GM13976 (cell line): ENCODE results near the gene MAN2A1.

Source experiments
- DNase-seq: peaks from one replicate; pipeline ENCODE4 v3.0.0; 2012; ENCODE audit warnings: low spot score
- in situ Hi-C: fragments of 300-500 bp; cut with MboI; formaldehyde crosslinking; loops from one replicate; pipeline ENCODE4 v1.12.0; 2022; ENCODE audit warnings: low sequenced_read_pairs, mixed read lengths, inconsistent platforms; ENCODE audit not compliant: unreplicated experiment
- TF ChIP-seq, protein P1 (sequence below): IDR thresholded peaks from 2 replicates; pipeline ENCODE4 v1.5.1; 2012; ENCODE audit warnings: borderline replicate concordance, mild to moderate bottlenecking; ENCODE audit not compliant: insufficient read depth; ENCODE audit errors: extremely low read depth, missing control alignments, control extremely low read depth

The MAN2A1 gene

DNA sequence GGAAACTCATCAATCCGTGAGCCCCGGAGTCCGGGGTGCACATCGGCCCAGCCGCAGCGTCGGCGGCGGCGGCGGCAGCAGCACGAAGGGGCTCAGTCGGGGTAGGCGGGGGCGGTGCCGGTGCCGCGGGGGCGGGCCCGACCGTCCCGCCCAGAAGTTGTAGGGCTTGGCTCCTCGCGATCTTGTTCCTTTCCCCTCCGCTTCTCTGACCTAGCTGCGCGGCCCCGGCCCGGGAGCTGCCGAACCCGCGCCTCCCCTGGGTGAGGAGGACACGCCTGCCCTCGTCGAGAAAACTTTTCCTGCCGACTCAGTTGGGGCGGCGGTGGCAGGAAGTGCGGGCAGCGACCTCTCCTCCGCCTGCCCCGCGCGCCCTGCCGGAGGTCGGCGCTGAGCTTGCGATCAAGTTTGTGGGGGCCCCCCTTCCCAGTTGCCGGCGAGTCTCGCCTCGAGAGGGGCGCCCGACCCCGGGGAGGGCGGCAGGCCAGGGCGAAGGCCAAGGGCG is at the start of gene MAN2A1:
MAN2A1 (plus strand) TSS at position 188 of the 502 bp plus-strand sequence. CDS start 491 bp downstream, outside the sequence.
- peak; percentile 77 for DNase-seq
- in situ Hi-C loops: loop anchor here (25.0 kb wide), 1 partner anchor 1052 kb away; no protein-coding TSS in a partner anchor
- TF ChIP-seq, protein P1, sequence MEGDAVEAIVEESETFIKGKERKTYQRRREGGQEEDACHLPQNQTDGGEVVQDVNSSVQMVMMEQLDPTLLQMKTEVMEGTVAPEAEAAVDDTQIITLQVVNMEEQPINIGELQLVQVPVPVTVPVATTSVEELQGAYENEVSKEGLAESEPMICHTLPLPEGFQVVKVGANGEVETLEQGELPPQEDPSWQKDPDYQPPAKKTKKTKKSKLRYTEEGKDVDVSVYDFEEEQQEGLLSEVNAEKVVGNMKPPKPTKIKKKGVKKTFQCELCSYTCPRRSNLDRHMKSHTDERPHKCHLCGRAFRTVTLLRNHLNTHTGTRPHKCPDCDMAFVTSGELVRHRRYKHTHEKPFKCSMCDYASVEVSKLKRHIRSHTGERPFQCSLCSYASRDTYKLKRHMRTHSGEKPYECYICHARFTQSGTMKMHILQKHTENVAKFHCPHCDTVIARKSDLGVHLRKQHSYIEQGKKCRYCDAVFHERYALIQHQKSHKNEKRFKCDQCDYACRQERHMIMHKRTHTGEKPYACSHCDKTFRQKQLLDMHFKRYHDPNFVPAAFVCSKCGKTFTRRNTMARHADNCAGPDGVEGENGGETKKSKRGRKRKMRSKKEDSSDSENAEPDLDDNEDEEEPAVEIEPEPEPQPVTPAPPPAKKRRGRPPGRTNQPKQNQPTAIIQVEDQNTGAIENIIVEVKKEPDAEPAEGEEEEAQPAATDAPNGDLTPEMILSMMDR: no peak

DNA sequence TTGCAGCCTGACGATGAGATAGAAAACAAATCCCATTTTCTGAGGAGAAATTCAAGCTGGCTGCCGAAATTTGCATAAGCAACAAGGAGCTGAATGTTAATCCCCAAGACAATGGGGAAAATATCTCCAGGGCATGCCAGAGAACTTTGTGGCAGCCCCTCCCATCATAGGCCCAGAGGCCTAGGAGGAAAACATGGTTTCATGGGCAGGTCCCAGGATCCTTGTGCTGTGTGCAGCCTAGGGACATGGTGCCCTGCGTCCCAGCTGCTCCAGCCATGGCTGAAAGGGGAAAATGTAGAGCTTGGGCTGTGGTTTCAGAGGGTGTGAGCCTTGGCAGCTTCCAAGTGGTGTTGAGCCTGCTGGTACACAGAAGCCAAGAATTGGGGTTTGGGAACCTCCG is 48.8 kb upstream of the MAN2A1 start:
- no peak for DNase-seq
- TF ChIP-seq, protein P1: no peak
- in situ Hi-C loops: no loop called here

DNA sequence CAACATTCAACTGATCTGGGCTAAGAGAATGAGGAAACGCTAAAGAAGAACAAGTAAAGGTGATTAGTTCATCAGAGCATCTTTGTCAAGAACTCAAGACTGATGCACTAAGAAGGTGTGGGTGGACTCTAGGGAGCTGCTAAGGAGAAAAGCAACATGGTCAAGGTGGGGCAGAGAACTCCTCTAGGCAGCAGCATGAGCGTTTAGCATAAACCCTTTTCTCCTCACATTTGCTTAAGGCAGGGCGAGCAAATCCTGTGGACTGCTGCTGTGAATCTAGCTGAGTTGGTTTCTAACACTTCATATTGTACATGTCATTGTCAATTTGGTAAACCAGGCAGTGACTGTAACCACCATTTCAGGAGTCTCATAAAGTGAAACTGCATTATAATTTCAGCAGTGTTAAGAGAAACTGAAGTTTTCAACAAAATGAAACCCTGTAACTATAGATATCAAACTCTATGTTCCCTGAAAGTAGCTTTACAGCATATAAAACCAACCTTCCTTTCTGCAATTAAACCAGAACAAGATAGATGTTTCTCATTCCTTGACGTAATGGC is 45.9 kb upstream of the MAN2A1 start:
- DNase-seq: no peak
- in situ Hi-C loops: no loop called here
- TF ChIP-seq, protein P1: no peak

DNA sequence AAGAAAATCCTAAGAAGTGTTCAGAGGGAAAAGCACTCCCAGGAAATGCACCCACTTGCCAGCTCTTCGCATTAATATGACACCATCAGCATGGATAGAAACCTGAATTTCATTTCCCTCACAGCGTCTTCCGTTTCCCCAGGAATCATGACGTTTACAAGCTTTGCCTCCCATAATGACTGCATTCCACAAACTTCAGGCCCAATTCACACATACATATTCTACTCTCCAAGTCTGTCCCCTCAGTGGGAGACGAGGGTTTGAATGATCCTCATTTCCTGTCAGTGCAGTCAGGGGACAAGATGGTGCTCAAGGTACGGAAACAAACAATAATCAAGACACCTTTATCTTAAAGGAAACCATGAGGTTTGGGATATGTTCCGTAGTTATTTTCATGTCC is 44.9 kb upstream of the MAN2A1 start:
- DNase-seq: no peak
- in situ Hi-C loops: no loop called here
- TF ChIP-seq, protein P1: no peak

DNA sequence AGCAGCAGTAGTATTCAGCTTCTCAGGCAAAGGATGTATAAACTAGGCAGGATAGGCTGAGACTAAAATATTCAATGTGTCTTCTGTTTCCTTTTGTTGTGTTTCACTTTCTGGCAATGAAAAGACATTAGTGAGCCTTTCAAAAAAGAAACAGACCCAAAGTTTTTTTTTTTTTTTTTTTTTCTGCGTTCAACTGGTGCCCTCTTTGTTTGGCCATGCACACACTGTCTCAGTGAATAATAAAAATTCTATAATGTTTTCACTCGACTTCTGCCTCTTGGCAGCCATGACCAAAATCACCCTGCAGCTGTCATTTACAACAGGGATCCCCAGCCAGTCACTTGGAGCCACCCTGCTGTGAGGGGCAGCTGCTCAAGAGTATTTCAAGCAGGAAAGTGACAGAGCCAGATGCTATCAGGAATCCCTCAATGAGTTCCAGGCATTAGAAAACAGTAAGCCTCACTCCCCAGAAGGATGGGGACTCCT is 44.0 kb upstream of the MAN2A1 start:
- no peak for DNase-seq
- TF ChIP-seq, protein P1: no peak
- in situ Hi-C loops: no loop called here

DNA sequence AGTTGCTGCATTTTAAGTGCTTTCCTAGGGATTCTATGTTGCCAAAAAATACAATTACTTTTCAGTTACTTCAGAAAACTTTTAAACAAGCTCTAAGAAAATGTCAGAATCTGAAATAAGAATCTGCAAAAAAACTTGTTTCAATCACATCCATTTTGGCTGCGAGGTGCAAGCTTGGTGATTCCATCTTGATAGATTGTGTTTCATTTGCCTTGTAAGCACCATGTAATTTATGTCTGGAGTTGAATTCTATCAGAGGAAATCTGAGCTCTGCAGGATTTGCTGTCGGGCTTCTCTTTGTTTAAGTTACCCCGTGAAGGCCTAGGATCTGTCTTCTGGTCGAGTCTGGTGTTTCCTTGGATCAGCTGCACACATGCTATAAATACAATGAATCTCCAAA is 40.4 kb upstream of the MAN2A1 start:
- TF ChIP-seq, protein P1: no peak
- in situ Hi-C loops: no loop called here
- no peak for DNase-seq
